H9 (cell line): ENCODE measurements around the gene RNF225. TPM values are rescaled to one million over a fixed set of nuclear protein-coding genes. Genes with fewer than 3 reads are reported as not detected.

Source experiments
- DNase-seq: peaks from one replicate; pipeline ENCODE4 v3.0.0-alpha.2; 2017
- H2AFZ ChIP-seq: one replicate; pipeline ENCODE4 v1.6.1; 2013; ENCODE audit warnings: mild to moderate bottlenecking, low read length, control low read depth, moderate library complexity
- H2AK5ac ChIP-seq: 2 replicates; pipeline ENCODE4 v1.6.1; 2013; ENCODE audit warnings: low read length, control low read depth, mixed read lengths; ENCODE audit not compliant: insufficient read length
- H2BK120ac ChIP-seq: one replicate; pipeline ENCODE4 v1.6.1; 2013; ENCODE audit warnings: low read depth, mild to moderate bottlenecking, low read length, control low read depth, inconsistent platforms; ENCODE audit not compliant: poor library complexity, severe bottlenecking
- H2BK12ac ChIP-seq: 2 replicates; pipeline ENCODE4 v1.6.1; 2013; ENCODE audit warnings: low read length, control low read depth, mixed read lengths, low read depth; ENCODE audit not compliant: insufficient read length
- H2BK15ac ChIP-seq: 2 replicates; pipeline ENCODE4 v1.6.1; 2013; ENCODE audit warnings: low read depth, low read length, control low read depth
- H2BK20ac ChIP-seq: one replicate; pipeline ENCODE4 v1.6.1; 2013; ENCODE audit warnings: low read depth, mild to moderate bottlenecking, low read length, control low read depth, inconsistent platforms; ENCODE audit not compliant: poor library complexity, severe bottlenecking
- H2BK5ac ChIP-seq: 2 replicates; pipeline ENCODE4 v1.6.1; 2013; ENCODE audit warnings: low read length, control low read depth, mixed read lengths; ENCODE audit not compliant: insufficient read length
- H3K14ac ChIP-seq: 2 replicates; pipeline ENCODE4 v1.6.1; 2013; ENCODE audit warnings: low read length, control low read depth; ENCODE audit not compliant: insufficient read depth
- H3K18ac ChIP-seq: 2 replicates; pipeline ENCODE4 v1.6.1; 2013; ENCODE audit warnings: low read depth, mild to moderate bottlenecking, mixed read lengths, low read length, control low read depth; ENCODE audit not compliant: insufficient read length
- H3K23ac ChIP-seq: 2 replicates; pipeline ENCODE4 v1.6.1; 2013; ENCODE audit warnings: low read length, control low read depth, mixed read lengths, low read depth; ENCODE audit not compliant: insufficient read length
- H3K23me2 ChIP-seq: 2 replicates; pipeline ENCODE4 v1.6.1; 2013; ENCODE audit warnings: low read depth, mild to moderate bottlenecking, mixed read lengths, low read length, control low read depth; ENCODE audit not compliant: insufficient read length, poor library complexity, severe bottlenecking
- H3K27ac ChIP-seq: 2 replicates; pipeline ENCODE4 v1.5.1; 2013; ENCODE audit warnings: low read length, control low read depth, mixed read lengths, low read depth; ENCODE audit not compliant: insufficient read length
- H3K27me3 ChIP-seq: 2 replicates; pipeline ENCODE4 v1.6.1; 2013; ENCODE audit warnings: low read length, control low read depth, inconsistent platforms; ENCODE audit not compliant: insufficient read depth
- H3K4ac ChIP-seq: 2 replicates; pipeline ENCODE4 v1.6.1; 2013; ENCODE audit warnings: low read depth, mild to moderate bottlenecking, control low read depth, inconsistent platforms, low read length, moderate library complexity
- H3K4me1 ChIP-seq: 2 replicates; pipeline ENCODE4 v1.6.1; 2013; ENCODE audit warnings: low read length, control low read depth, inconsistent platforms; ENCODE audit not compliant: insufficient read depth
- H3K4me2 ChIP-seq: 2 replicates; pipeline ENCODE4 v1.6.1; 2013; ENCODE audit warnings: low read length, control low read depth, mixed read lengths; ENCODE audit not compliant: insufficient read length, insufficient read depth
- H3K56ac ChIP-seq: 2 replicates; pipeline ENCODE4 v1.6.1; 2013; ENCODE audit warnings: low read depth, mild to moderate bottlenecking, mixed read lengths, low read length, control low read depth; ENCODE audit not compliant: insufficient read length
- H3K79me1 ChIP-seq: 2 replicates; pipeline ENCODE4 v1.6.1; 2013; ENCODE audit warnings: low read depth, mild to moderate bottlenecking, moderate library complexity, low read length, control low read depth, inconsistent platforms; ENCODE audit not compliant: insufficient read depth, poor library complexity, severe bottlenecking
- H3K79me2 ChIP-seq: 2 replicates; pipeline ENCODE4 v1.6.1; 2013; ENCODE audit warnings: low read length, control low read depth, inconsistent platforms; ENCODE audit not compliant: insufficient read depth
- H3K9ac ChIP-seq: 2 replicates; pipeline ENCODE4 v1.6.1; 2013; ENCODE audit warnings: low read length, control low read depth, mixed read lengths; ENCODE audit not compliant: insufficient read length; ENCODE audit errors: extremely low read depth
- H3K9me3 ChIP-seq: one replicate; pipeline ENCODE4 v1.6.1; 2013; ENCODE audit warnings: low read depth, low read length, inconsistent platforms; ENCODE audit not compliant: control insufficient read depth
- H3T11ph ChIP-seq: one replicate; pipeline ENCODE4 v1.6.1; 2013; ENCODE audit warnings: mild to moderate bottlenecking, low read length, control low read depth, inconsistent platforms
- H4K20me1 ChIP-seq: one replicate; pipeline ENCODE4 v1.6.1; 2013; ENCODE audit not compliant: control insufficient read depth, insufficient read length, insufficient read depth
- H4K5ac ChIP-seq: 2 replicates; pipeline ENCODE4 v1.6.1; 2013; ENCODE audit warnings: low read depth, mild to moderate bottlenecking, mixed read lengths, low read length, control low read depth; ENCODE audit not compliant: insufficient read length
- H4K8ac ChIP-seq: replicated peaks from 2 replicates; pipeline ENCODE4 v1.6.1; 2013; ENCODE audit warnings: low read length, control low read depth, mixed read lengths, low read depth; ENCODE audit not compliant: insufficient read length
- H4K91ac ChIP-seq: 2 replicates; pipeline ENCODE4 v1.6.1; 2013; ENCODE audit warnings: low read depth, mild to moderate bottlenecking, moderate library complexity, mixed read lengths, low read length, control low read depth; ENCODE audit not compliant: insufficient read length
- H3K27ac Mint-ChIP-seq, 3 experiments: 2 replicates in 2 of 3; 3 replicates in 1 of 3; pipeline ENCODE4 v1.8.0; 2020 to 2021; ENCODE audit warnings: mixed read lengths in 3 of 3, mild to moderate bottlenecking in 1 of 3, moderate library complexity in 1 of 3
- H3K27me3 Mint-ChIP-seq: 2 replicates; pipeline ENCODE4 v1.8.0; 2021; ENCODE audit warnings: low read depth, mild to moderate bottlenecking, moderate library complexity, mixed read lengths
- H3K36me3 Mint-ChIP-seq, 3 experiments: 2 replicates in 2 of 3; 3 replicates in 1 of 3; pipeline ENCODE4 v1.8.0; 2020 to 2021; ENCODE audit warnings: low read depth in 3 of 3, mixed read lengths in 3 of 3; ENCODE audit not compliant: insufficient read depth in 1 of 3
- H3K4me1 Mint-ChIP-seq, 2 experiments: 2 replicates each; pipeline ENCODE4 v1.8.0; 2020; ENCODE audit warnings: mixed read lengths in 2 of 2
- H3K4me3 Mint-ChIP-seq, 2 experiments: 2 replicates in 1 of 2; 3 replicates in 1 of 2; pipeline ENCODE4 v1.8.0; 2020 to 2021; ENCODE audit warnings: mild to moderate bottlenecking in 2 of 2, mixed read lengths in 2 of 2, moderate library complexity in 1 of 2
- H3K9me3 Mint-ChIP-seq, 2 experiments: 2 replicates in 1 of 2; 3 replicates in 1 of 2; pipeline ENCODE4 v1.8.0; 2020; ENCODE audit warnings: mild to moderate bottlenecking in 2 of 2, mixed read lengths in 2 of 2, moderate library complexity in 1 of 2
- CTCF ChIP-seq: fragments of 200-600 bp; sonication (generic); conservative IDR thresholded peaks from 3 replicates; pipeline ENCODE4 v1.8.0; 2021; ENCODE audit warnings: antibody characterized with exemption, mild to moderate bottlenecking
- WGBS: extraction: QIAGEN DNeasy Blood & Tissue Kit; methylation state at CpG from one replicate; pipeline ENCODE4 v1.1.7; 2013; ENCODE audit warnings: missing lambda C conversion rate, low lambda C conversion rate, mixed read lengths; ENCODE audit not compliant: insufficient read length; ENCODE audit errors: extremely low coverage; 5-methylcytosine and 5-hydroxymethylcytosine counted together
- total RNA-seq: library from RNA; stranded (reverse); gene quantifications from 2 replicates; pipeline ENCODE4 v1.2.1, GENCODE V29; 2021

The RNF225 gene
- total RNA-seq, 1 experiment from 2014 or later, result 2.1 TPM

DNA sequence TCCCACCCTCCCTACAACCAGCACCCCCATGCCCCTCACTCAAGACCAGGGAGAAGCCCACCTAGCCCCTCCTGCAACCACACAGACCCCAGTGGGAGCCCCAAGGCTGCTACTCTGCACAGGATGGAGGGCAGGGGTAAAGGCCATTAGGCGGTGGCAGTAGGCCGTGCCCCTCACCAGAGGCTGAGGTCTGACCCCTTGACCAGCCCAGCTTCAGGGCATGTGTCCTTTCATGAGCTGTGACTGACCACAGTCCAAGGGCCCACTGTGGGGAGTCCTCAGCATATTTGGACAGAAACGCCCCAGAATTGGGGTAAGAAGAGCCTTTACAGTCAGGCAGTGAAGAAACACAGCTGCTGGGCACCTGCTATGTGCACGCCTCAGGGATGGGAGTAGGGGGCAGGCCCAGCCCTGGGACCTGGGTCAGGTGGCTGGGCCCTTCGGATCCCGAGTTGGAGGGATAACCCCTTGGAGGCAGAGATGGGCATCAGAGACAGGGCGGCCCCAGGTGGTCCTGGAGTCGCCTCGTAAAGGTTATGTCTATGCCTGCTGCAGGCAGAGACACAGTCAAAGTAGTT lies 10.1 kb upstream of the RNF225 start:
- no peak overlapping the region for H4K91ac ChIP-seq
- no peak overlapping the region for H4K8ac ChIP-seq
- DNase-seq, result no peak
- no peak overlapping the region; the same call in 1 of the 2 replicates for H2BK15ac ChIP-seq
- H2BK5ac ChIP-seq, result no peak overlapping the region
- peaks cover 24 to 26% (median 24%) of the 10 kb centered on the region in 3 experiments for H3K36me3 Mint-ChIP-seq
- peaks cover 17 to 30% of the 10 kb centered on the region in 2 experiments for H3K4me1 Mint-ChIP-seq
- H4K5ac ChIP-seq, result no peak overlapping the region
- no peak overlapping the region for H2AFZ ChIP-seq
- no peak for TF ChIP-seq CTCF
- no peak overlapping the region for H3K14ac ChIP-seq
- peak overlapping the region; percentile 94 for H3K4me2 ChIP-seq
- H3K27ac ChIP-seq, result no peak overlapping the region
- H3K79me1 ChIP-seq, result no peaks in the 10 kb centered on the region
- H3K27me3 ChIP-seq, result no peaks in the 10 kb centered on the region
- H2BK12ac ChIP-seq, result no peak overlapping the region
- H3K9ac ChIP-seq, result peak overlapping the region; percentile 82
- H3K9me3 Mint-ChIP-seq, result no peaks in the 10 kb centered on the region
- no peaks in the 10 kb centered on the region for H3K9me3 ChIP-seq
- H3K4me3 Mint-ChIP-seq, result peak overlapping the region; percentile 95 to 99
- H3K18ac ChIP-seq, result peak overlapping the region; percentile 29
- peak overlapping the region in 2 of 3 experiments; percentile 98 to 99; a peak in 4 of 7 replicates for H3K27ac Mint-ChIP-seq
- H3K23me2 ChIP-seq, result peaks cover 11% of the 10 kb centered on the region
- H3T11ph ChIP-seq, result no peak overlapping the region
- H3K27me3 Mint-ChIP-seq, result no peaks in the 10 kb centered on the region
- H2BK120ac ChIP-seq, result no peak overlapping the region
- no peak overlapping the region for H2BK20ac ChIP-seq
- peaks cover 4% of the 10 kb centered on the region; the same call in 1 of the 2 replicates for H3K4me1 ChIP-seq
- no peak overlapping the region for H3K4ac ChIP-seq
- no peak overlapping the region for H2AK5ac ChIP-seq
- H3K23ac ChIP-seq, result no peak overlapping the region
- no peak overlapping the region for H3K56ac ChIP-seq
- peaks cover 10% of the 10 kb centered on the region; the same call in 1 of the 2 replicates for H3K79me2 ChIP-seq
- H4K20me1 ChIP-seq, result no peaks in the 10 kb centered on the region
- no CpG with 5 or more reads among the region's 9 CpGs for WGBS
